Testis (tissue), 2 donors: ENCODE measurements around the gene RAI1.

Experiments
- CTCF ChIP-seq, 3 experiments: fragments of 450-650 bp in 2 of 3; fragments of 200-600 bp in 1 of 3; sonication (generic) in 1 of 3; IDR thresholded peaks; one replicate each; pipeline ENCODE4 v1.5.1; 2016 to 2019; ENCODE audit warnings: antibody characterized with exemption in 3 of 3, mild to moderate bottlenecking in 2 of 3, moderate library complexity in 1 of 3
- POLR2A ChIP-seq: fragments of 450-650 bp; IDR thresholded peaks from one replicate; pipeline ENCODE4 v1.6.1; 2017; ENCODE audit warnings: antibody characterized with exemption, mild to moderate bottlenecking, moderate library complexity

GRCh38 chr17:17796787-17797061 lies 115.5 kb downstream of the RAI1 start:
- no peak for TF ChIP-seq CTCF (IDR thresholded peaks at IDR 0.05)
- TF ChIP-seq POLR2A: no peak
